Kidney (tissue), 14 donors: Measurements from ENCODE around the gene DAG1. TPM values are rescaled to one million over a fixed set of nuclear protein-coding genes. Genes with fewer than 3 reads are reported as not detected.

Experiments used
- DNase-seq, 5 donors: peaks; one replicate each; pipeline ENCODE4 v3.0.0-alpha.2; 2013 to 2020
- FAIRE-seq: peaks from 2 replicates; lab custom pipeline; 2012; peaks lifted over from hg19 to GRCh38; lab: Jason Lieb, UNC
- H3K27ac ChIP-seq, 2 donors: one replicate each; pipeline ENCODE4 v1.7.0; 2013; ENCODE audit warnings: low read depth in 2 of 2, low read length in 2 of 2, inconsistent platforms in 1 of 2
- H3K27me3 ChIP-seq: one replicate; pipeline ENCODE4 v1.7.1; 2013; ENCODE audit warnings: low read length, inconsistent platforms; ENCODE audit not compliant: control insufficient read depth, insufficient read depth
- H3K36me3 ChIP-seq, 3 donors: one replicate each; pipeline versions ENCODE4 v1.7.0 to v1.7.1; 2013; ENCODE audit warnings: low read length in 3 of 3, control low read depth in 1 of 3, inconsistent platforms in 1 of 3; ENCODE audit not compliant: insufficient read depth in 3 of 3, control insufficient read depth in 2 of 3
- H3K4me1 ChIP-seq, 3 donors: one replicate each; pipeline versions ENCODE4 v1.7.0 to v1.7.1; 2013; ENCODE audit warnings: low read length in 3 of 3, inconsistent platforms in 1 of 3, low read depth in 1 of 3; ENCODE audit not compliant: control insufficient read depth in 2 of 3, insufficient read depth in 2 of 3
- H3K4me3 ChIP-seq, 3 donors: one replicate each; pipeline versions ENCODE4 v1.7.0 to v1.8.1; 2013; ENCODE audit warnings: low read length in 3 of 3, control low read depth in 1 of 3, inconsistent platforms in 1 of 3
- H3K9ac ChIP-seq, 3 donors: one replicate each; pipeline versions ENCODE4 v1.7.0 to v1.7.1; 2013; ENCODE audit warnings: low read length in 3 of 3, control low read depth in 1 of 3, inconsistent platforms in 1 of 3
- H3K9me3 ChIP-seq, 3 donors: one replicate each; pipeline versions ENCODE4 v1.7.0 to v1.7.1; 2013; ENCODE audit warnings: low read length in 3 of 3, control low read depth in 1 of 3, inconsistent platforms in 1 of 3; ENCODE audit not compliant: control insufficient read depth in 2 of 3, insufficient read depth in 1 of 3
- intact Hi-C: fragments of 100-400 bp; cut with DNase I; formaldehyde crosslinking; loops from one replicate; pipeline ENCODE4 v1.11.1; 2022
- polyA plus RNA-seq: library from polyadenylated mRNA; stranded (reverse); fragments of 350-450 nt; fragmentation: Illumina TruSeq; extraction: RNeasy Lipid Tissue Mini Kit (QIAGEN cat#74804); gene quantifications from one replicate; pipeline ENCODE4 v1.2.3, GENCODE V29; 2014; ENCODE audit warnings: low read depth, low replicate concordance; ENCODE audit not compliant: insufficient read depth
- total RNA-seq: library from RNA; stranded (reverse); fragmentation: NEBNext Ultra II Directional; extraction: Animal tissue kit (Norgen Biotek cat#: 25700); gene quantifications from one replicate; pipeline ENCODE4 v1.2.1, GENCODE V29; 2021
- TF ChIP-seq, protein P1 (sequence below): IDR thresholded peaks from 3 replicates; pipeline ENCODE4 v1.5.1; 2012; ENCODE audit warnings: mild to moderate bottlenecking, moderate library complexity, borderline replicate concordance; ENCODE audit not compliant: insufficient read depth; ENCODE audit errors: extremely low read depth
- donor health status: control.
- donor health status: control.
- donor health status: control.
- donor health status: control.
- donor health status: control.
- donor health status: DM: yes; HTN: yes; CAD: no.
- donor health status: Normal renal cell carcinoma (clear cell type).

Gene DAG1
- total and polyA plus RNA-seq, 2 donors from 2014 or later, result 40.4 to 122 TPM

DNA sequence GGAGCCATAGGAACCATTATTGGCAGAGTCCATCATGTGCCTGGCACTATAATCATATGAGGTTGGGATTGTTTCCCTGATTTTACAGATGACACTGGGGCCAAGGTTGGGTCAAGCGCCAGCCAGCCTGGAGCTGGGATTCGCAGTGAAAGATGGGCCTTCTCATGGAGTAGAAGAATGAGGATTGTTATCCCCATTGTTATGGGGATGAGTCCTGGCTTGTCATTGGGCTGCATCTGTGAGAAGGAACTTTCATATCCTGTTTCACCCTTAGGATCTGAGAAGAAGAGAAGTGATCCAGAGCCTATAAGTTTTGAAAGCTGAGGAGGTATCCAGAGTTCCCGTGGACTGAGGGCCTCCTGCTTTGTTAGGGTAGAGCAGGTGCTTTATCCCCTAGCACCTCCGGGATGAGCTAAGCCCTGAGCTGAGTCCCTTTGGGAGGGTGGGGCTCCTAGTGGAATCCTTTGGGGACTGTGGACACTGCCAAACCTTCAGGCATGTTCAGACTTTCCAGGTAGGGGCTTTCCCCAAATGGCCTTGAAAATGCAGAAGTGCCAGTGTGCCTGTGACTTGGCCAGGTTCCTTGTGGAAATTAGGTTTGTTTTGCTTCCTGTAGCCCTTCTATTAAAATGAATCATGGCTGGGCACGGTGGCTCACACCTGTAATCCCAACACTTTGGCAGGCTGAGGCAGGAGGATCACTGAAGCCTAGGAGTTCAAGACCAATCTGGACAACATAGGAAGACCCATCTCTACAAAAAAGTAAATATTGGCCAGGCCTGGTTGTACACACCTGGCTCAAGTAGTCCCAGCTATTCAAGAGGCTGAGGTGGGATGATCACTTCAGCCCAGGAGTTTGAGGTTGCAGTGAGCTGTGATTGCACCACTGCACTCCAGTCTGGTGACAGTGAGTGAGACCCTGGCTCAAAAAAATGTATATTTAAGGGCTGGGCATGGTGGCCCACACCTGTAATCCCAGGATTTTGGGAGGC is 54.0 kb downstream of the DAG1 start:
- no peak overlapping the region for H3K9ac ChIP-seq
- intact Hi-C loops, result no loop called here
- no peak overlapping the region for H3K27ac ChIP-seq
- no peak for DNase-seq
- no peak overlapping the region for H3K4me3 ChIP-seq
- TF ChIP-seq, protein P1, sequence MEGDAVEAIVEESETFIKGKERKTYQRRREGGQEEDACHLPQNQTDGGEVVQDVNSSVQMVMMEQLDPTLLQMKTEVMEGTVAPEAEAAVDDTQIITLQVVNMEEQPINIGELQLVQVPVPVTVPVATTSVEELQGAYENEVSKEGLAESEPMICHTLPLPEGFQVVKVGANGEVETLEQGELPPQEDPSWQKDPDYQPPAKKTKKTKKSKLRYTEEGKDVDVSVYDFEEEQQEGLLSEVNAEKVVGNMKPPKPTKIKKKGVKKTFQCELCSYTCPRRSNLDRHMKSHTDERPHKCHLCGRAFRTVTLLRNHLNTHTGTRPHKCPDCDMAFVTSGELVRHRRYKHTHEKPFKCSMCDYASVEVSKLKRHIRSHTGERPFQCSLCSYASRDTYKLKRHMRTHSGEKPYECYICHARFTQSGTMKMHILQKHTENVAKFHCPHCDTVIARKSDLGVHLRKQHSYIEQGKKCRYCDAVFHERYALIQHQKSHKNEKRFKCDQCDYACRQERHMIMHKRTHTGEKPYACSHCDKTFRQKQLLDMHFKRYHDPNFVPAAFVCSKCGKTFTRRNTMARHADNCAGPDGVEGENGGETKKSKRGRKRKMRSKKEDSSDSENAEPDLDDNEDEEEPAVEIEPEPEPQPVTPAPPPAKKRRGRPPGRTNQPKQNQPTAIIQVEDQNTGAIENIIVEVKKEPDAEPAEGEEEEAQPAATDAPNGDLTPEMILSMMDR, result no peak
- H3K4me1 ChIP-seq, result peaks cover 0 to 5% (median 0%) of the 10 kb centered on the region in 3 donors
- no peak for FAIRE-seq
- no peaks in the 10 kb centered on the region for H3K9me3 ChIP-seq
- H3K36me3 ChIP-seq, result peaks cover 0 to 7% (median 3%) of the 10 kb centered on the region in 3 donors
- H3K27me3 ChIP-seq, result no peaks in the 10 kb centered on the region

GRCh38 chr3:49529567-49529966 is 59.5 kb downstream of the DAG1 start:
- no peak for FAIRE-seq
- Histone ChIP-seq H3K9ac (no peak overlapping the region), H3K27ac (no peak overlapping the region), H3K9me3 (no peaks in the 10 kb centered on the region), H3K27me3 (no peaks in the 10 kb centered on the region), H3K4me1 (no peaks in the 10 kb centered on the region), H3K4me3 (no peak overlapping the region), H3K36me3 (peaks cover 0 to 15% (median 3%) of the 10 kb centered on the region in 3 donors)
- TF ChIP-seq, protein P1, result no peak
- no peak for DNase-seq
- intact Hi-C loops, result no loop called here

- Histone ChIP-seq H3K27me3 (no peaks in the 10 kb centered on the region), H3K4me3 (no peak overlapping the region), H3K9ac (no peak overlapping the region), H3K27ac (no peak overlapping the region), H3K9me3 (no peaks in the 10 kb centered on the region), H3K36me3 (peaks cover 0 to 17% (median 3%) of the 10 kb centered on the region in 3 donors), H3K4me1 (peaks cover 0 to 2% (median 0%) of the 10 kb centered on the region in 3 donors)
- intact Hi-C loops, result no loop called here
- TF ChIP-seq, protein P1, result no peak
- no peak for FAIRE-seq
- no peak for DNase-seq
Measured at GRCh38 chr3:49530231-49530630, 60.2 kb downstream of the DAG1 start.
